Measurements from ENCODE around the gene MYMK.

The MYMK gene

DNA sequence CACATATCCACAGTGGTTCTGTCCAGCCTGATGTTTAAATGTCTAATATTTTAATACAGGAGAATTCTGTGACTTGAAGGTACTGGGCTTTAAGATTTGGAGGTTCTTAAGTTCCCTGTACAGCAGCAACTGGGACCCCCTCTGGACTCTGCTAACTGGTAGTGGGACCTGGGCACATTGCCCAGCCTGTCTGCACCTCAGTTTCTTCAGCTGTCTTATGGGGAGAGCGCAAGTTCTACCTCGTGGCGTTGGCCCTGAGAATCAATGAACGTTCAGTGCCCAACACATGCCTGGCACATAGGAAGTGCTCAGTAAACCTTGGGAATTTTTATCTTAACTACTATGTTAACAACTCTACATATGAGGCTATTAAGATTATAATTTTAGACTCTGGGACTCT is 47.3 kb downstream of the MYMK start:
- Histone ChIP-seq H3K27me3 (ENCODE audit: control insufficient read depth in 1 of 2, insufficient read depth in 1 of 2, low read length in 2 of 2) (no peaks in the 10 kb centered on the region), H3K14ac (ENCODE audit: low read length in 2 of 2) (no peak overlapping the region), H2BK5ac (ENCODE audit: low read depth, low read length, poor library complexity, severe bottlenecking) (no peak overlapping the region), H3K9me3 (ENCODE audit: control insufficient read depth, low read length) (no peaks in the 10 kb centered on the region), H2BK12ac (ENCODE audit: low read length in 2 of 2) (no peak overlapping the region), H4K8ac (ENCODE audit: low read length) (no peak overlapping the region), H3K9ac (ENCODE audit: low read length) (no peak overlapping the region), H3K36me3 (ENCODE audit: control insufficient read depth in 1 of 2, insufficient read depth in 2 of 2, low read depth in 1 of 2, low read length in 2 of 2) (peaks cover 45 to 46% of the 10 kb centered on the region in 2 experiments), H3K18ac (ENCODE audit: low read depth in 1 of 2, low read length in 2 of 2) (no peak overlapping the region), H3K4ac (ENCODE audit: low read depth in 1 of 2, low read length in 2 of 2) (no peak overlapping the region), H3K23ac (ENCODE audit: low read length in 2 of 2) (no peak overlapping the region), H3K4me2 (ENCODE audit: low read length, poor library complexity, severe bottlenecking) (no peak overlapping the region), H3K27ac (ENCODE audit: low read length, poor library complexity, severe bottlenecking) (no peak overlapping the region), H3K79me1 (replicated peaks; ENCODE audit: low read length, poor library complexity, severe bottlenecking) (peaks cover 31% of the 10 kb centered on the region), H2BK15ac (ENCODE audit: low read depth, poor library complexity, severe bottlenecking) (no peak overlapping the region), H2AK5ac (ENCODE audit: low read length, severe bottlenecking) (no peak overlapping the region), H2AFZ (ENCODE audit: low read depth, low read length) (no peak overlapping the region), H3K4me1 (ENCODE audit: control insufficient read depth, insufficient read depth, low read depth, low read length) (peaks cover 28% of the 10 kb centered on the region), H4K91ac (ENCODE audit: low read length) (no peak overlapping the region), H3K4me3 (ENCODE audit: insufficient read depth in 1 of 2, low read depth in 1 of 2, low read length in 2 of 2) (peak overlapping the region in 1 of 2 experiments; percentile 84), H2BK120ac (ENCODE audit: low read depth, low read length) (no peak overlapping the region)
- no peak for DNase-seq
- 90% methylated on average over 3 of the region's 4 CpGs for WGBS

DNA sequence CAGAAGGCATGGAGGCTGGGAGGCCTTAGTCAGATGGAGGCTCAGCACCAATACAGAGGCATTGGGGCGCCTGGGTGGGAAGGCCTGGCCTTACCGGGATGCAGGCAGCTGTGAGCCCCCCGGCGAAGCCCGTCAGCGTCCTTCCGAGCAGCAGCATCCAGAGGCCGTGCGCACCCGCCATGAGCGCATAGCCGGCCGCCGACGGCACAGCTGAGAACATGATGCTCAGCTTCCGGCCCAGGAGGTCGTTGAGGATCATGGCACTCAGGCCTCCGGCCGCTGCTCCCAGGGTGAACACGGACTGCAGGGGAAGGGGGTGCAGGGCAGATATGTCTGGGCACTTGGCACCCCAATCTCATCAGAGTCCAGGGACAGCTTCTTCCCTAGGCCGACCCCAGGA is 47.8 kb downstream of the MYMK start:
- DNase-seq: no peak
- H2BK120ac ChIP-seq (ENCODE audit: low read depth, low read length): no peak overlapping the region
- no peak overlapping the region for H3K4me3 ChIP-seq (ENCODE audit: insufficient read depth in 1 of 2, low read depth in 1 of 2, low read length in 2 of 2)
- H3K18ac ChIP-seq (ENCODE audit: low read depth in 1 of 2, low read length in 2 of 2): no peak overlapping the region
- no peaks in the 10 kb centered on the region for H3K9me3 ChIP-seq (ENCODE audit: control insufficient read depth, low read length)
- H2BK5ac ChIP-seq (ENCODE audit: low read depth, low read length, poor library complexity, severe bottlenecking): no peak overlapping the region
- no peak overlapping the region for H3K14ac ChIP-seq (ENCODE audit: low read length in 2 of 2)
- H3K23ac ChIP-seq (ENCODE audit: low read length in 2 of 2): no peak overlapping the region
- no peak overlapping the region for H2AFZ ChIP-seq (ENCODE audit: low read depth, low read length)
- H3K4ac ChIP-seq (ENCODE audit: low read depth in 1 of 2, low read length in 2 of 2): peak overlapping the region in 1 of 2 experiments; percentile 49
- H4K8ac ChIP-seq (ENCODE audit: low read length): peak overlapping the region; percentile 2
- peak overlapping the region; percentile 55 for H4K91ac ChIP-seq (ENCODE audit: low read length)
- no peaks in the 10 kb centered on the region for H3K27me3 ChIP-seq (ENCODE audit: control insufficient read depth in 1 of 2, insufficient read depth in 1 of 2, low read length in 2 of 2)
- H3K9ac ChIP-seq (ENCODE audit: low read length): no peak overlapping the region
- H3K4me2 ChIP-seq (ENCODE audit: low read length, poor library complexity, severe bottlenecking): no peak overlapping the region
- H2AK5ac ChIP-seq (ENCODE audit: low read length, severe bottlenecking): no peak overlapping the region
- no peak overlapping the region for H2BK12ac ChIP-seq (ENCODE audit: low read length in 2 of 2)
- H3K36me3 ChIP-seq (ENCODE audit: control insufficient read depth in 1 of 2, insufficient read depth in 2 of 2, low read depth in 1 of 2, low read length in 2 of 2): peaks cover 46 to 51% of the 10 kb centered on the region in 2 experiments
- H3K4me1 ChIP-seq (ENCODE audit: control insufficient read depth, insufficient read depth, low read depth, low read length): peaks cover 28% of the 10 kb centered on the region
- H3K27ac ChIP-seq (ENCODE audit: low read length, poor library complexity, severe bottlenecking): no peak overlapping the region
- WGBS: 95% methylated on average over 21 of the region's 21 CpGs
- peak overlapping the region; percentile 36 for H2BK15ac ChIP-seq (ENCODE audit: low read depth, poor library complexity, severe bottlenecking)
- peaks cover 31% of the 10 kb centered on the region for H3K79me1 ChIP-seq (replicated peaks; ENCODE audit: low read length, poor library complexity, severe bottlenecking)

DNA sequence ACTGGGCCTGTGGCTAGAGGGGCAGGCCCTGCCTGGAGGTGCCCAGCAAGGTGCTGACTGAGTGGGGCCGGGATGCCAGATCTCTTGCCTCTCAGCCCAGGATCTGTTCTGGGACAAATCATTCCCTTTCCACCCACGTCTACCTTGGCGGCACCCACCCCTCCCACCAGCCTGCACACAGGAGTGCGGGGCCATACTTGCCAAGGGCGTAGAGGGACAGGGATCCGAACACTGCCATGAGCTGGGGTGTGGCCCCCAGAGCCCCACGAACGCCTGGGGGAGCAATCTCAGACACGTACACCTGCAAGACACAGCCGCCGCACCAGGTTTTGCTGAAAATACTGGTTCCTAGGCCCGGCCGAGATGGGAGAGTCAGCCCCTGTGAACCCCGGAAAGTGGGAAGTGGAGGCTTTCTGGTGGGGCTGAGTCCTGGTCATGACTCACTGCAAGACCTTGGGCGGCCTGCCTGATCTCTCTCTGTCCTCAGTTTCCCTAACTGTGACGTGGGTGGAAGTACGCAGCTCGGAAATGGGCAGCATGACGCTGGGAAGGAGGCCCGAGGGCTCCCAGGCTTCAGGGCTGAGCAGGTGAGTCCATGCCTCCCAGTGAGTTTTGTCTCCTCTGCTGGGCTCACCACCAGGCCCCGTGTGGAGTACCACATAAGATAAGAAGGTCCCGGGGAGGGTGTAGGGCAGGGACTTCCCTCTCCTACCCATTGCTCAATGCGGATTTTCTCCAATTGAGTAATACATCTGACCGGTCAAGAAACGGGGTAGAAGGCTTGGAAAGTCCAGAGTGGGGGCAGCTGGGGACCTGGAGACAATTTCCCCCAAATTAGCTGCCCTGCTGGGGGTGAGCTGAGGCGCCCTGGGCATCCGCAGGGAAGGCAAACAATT is 48.5 kb downstream of the MYMK start:
- 95% methylated on average over 26 of the region's 27 CpGs for WGBS
- Histone ChIP-seq H3K14ac (ENCODE audit: low read length in 2 of 2) (no peak overlapping the region), H3K9me3 (ENCODE audit: control insufficient read depth, low read length) (no peaks in the 10 kb centered on the region), H2AK5ac (ENCODE audit: low read length, severe bottlenecking) (no peak overlapping the region), H2BK5ac (ENCODE audit: low read depth, low read length, poor library complexity, severe bottlenecking) (no peak overlapping the region), H2BK120ac (ENCODE audit: low read depth, low read length) (no peak overlapping the region), H3K4me2 (ENCODE audit: low read length, poor library complexity, severe bottlenecking) (no peak overlapping the region), H3K27me3 (ENCODE audit: control insufficient read depth in 1 of 2, insufficient read depth in 1 of 2, low read length in 2 of 2) (no peaks in the 10 kb centered on the region), H3K4ac (ENCODE audit: low read depth in 1 of 2, low read length in 2 of 2) (peak overlapping the region in 1 of 2 experiments; percentile 49), H3K9ac (ENCODE audit: low read length) (no peak overlapping the region), H3K79me1 (replicated peaks; ENCODE audit: low read length, poor library complexity, severe bottlenecking) (peaks cover 31% of the 10 kb centered on the region), H2BK12ac (ENCODE audit: low read length in 2 of 2) (no peak overlapping the region), H3K27ac (ENCODE audit: low read length, poor library complexity, severe bottlenecking) (no peak overlapping the region), H2AFZ (ENCODE audit: low read depth, low read length) (no peak overlapping the region), H3K23ac (ENCODE audit: low read length in 2 of 2) (no peak overlapping the region), H4K91ac (ENCODE audit: low read length) (peak overlapping the region; percentile 28), H3K4me3 (ENCODE audit: insufficient read depth in 1 of 2, low read depth in 1 of 2, low read length in 2 of 2) (peak overlapping the region in 1 of 2 experiments; percentile 7), H2BK15ac (ENCODE audit: low read depth, poor library complexity, severe bottlenecking) (peak overlapping the region; percentile 36), H3K4me1 (ENCODE audit: control insufficient read depth, insufficient read depth, low read depth, low read length) (peaks cover 31% of the 10 kb centered on the region), H3K18ac (ENCODE audit: low read depth in 1 of 2, low read length in 2 of 2) (no peak overlapping the region), H4K8ac (ENCODE audit: low read length) (peak overlapping the region; percentile 2), H3K36me3 (ENCODE audit: control insufficient read depth in 1 of 2, insufficient read depth in 2 of 2, low read depth in 1 of 2, low read length in 2 of 2) (peaks cover 53 to 57% of the 10 kb centered on the region in 2 experiments)
- DNase-seq: peak; percentile 83

DNA sequence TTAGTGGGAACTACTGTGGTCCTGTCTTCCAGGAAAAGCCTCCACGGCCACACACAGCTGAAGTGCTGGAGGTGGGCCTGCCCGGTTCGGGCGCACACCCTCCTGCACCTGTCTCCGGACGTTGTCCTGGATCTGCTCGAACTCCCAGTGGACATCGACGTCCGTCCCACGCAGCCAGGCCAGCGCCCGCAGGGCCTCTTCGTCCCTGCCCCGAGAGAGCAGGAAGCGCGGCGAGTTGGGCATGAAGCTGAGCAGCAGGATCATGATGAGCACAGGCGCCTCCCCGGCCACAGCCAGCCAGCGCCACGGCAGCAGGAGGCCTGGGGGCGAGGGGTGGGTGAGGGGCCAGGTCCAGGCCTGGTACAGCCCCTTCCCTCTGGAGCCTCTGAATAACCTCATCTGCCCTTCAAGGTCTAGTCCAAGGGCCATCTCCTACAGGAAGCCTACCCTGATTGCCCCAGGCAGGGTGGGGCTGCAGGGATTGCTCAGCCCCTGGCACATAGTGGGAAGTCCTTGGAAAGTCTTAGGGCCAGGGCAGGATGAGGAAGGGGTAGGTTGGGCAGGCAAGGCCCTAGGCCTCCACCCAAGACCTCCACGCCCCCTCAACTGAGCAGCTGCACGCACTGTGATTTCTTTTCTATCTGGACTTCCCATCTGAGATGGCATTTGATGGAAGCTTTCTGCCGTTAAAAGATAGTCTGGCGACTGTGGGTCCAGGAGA is 49.3 kb downstream of the MYMK start:
- Histone ChIP-seq H3K9me3 (ENCODE audit: control insufficient read depth, low read length) (no peaks in the 10 kb centered on the region), H3K4me3 (ENCODE audit: insufficient read depth in 1 of 2, low read depth in 1 of 2, low read length in 2 of 2) (no peak overlapping the region), H3K4me1 (ENCODE audit: control insufficient read depth, insufficient read depth, low read depth, low read length) (peaks cover 31% of the 10 kb centered on the region), H3K14ac (ENCODE audit: low read length in 2 of 2) (no peak overlapping the region), H3K79me1 (replicated peaks; ENCODE audit: low read length, poor library complexity, severe bottlenecking) (peaks cover 31% of the 10 kb centered on the region), H2BK120ac (ENCODE audit: low read depth, low read length) (no peak overlapping the region), H3K27me3 (ENCODE audit: control insufficient read depth in 1 of 2, insufficient read depth in 1 of 2, low read length in 2 of 2) (no peaks in the 10 kb centered on the region), H3K4ac (ENCODE audit: low read depth in 1 of 2, low read length in 2 of 2) (no peak overlapping the region), H4K8ac (ENCODE audit: low read length) (no peak overlapping the region), H2AK5ac (ENCODE audit: low read length, severe bottlenecking) (no peak overlapping the region), H3K18ac (ENCODE audit: low read depth in 1 of 2, low read length in 2 of 2) (no peak overlapping the region), H2AFZ (ENCODE audit: low read depth, low read length) (no peak overlapping the region), H3K36me3 (ENCODE audit: control insufficient read depth in 1 of 2, insufficient read depth in 2 of 2, low read depth in 1 of 2, low read length in 2 of 2) (peaks cover 53 to 63% of the 10 kb centered on the region in 2 experiments), H2BK15ac (ENCODE audit: low read depth, poor library complexity, severe bottlenecking) (no peak overlapping the region), H2BK5ac (ENCODE audit: low read depth, low read length, poor library complexity, severe bottlenecking) (no peak overlapping the region), H3K9ac (ENCODE audit: low read length) (no peak overlapping the region), H3K27ac (ENCODE audit: low read length, poor library complexity, severe bottlenecking) (no peak overlapping the region), H3K4me2 (ENCODE audit: low read length, poor library complexity, severe bottlenecking) (no peak overlapping the region), H3K23ac (ENCODE audit: low read length in 2 of 2) (no peak overlapping the region), H4K91ac (ENCODE audit: low read length) (no peak overlapping the region), H2BK12ac (ENCODE audit: low read length in 2 of 2) (no peak overlapping the region)
- WGBS: 95% methylated on average over 27 of the region's 27 CpGs
- no peak for DNase-seq
